KMS-11 (cell line): ENCODE measurements around the gene PRR11.
"Not testable (repeated sequence)": the region's sequence is repeated elsewhere in the genome, so short reads cannot be mapped to it uniquely, and the experiment has no call there.

Source experiments
- H2AFZ ChIP-seq: fragments of 200-600 bp; sonication (generic); 2 replicates; pipeline ENCODE4 v1.6.1; 2016; ENCODE audit warnings: antibody characterized with exemption, mixed run types, low read depth
- H3K27ac ChIP-seq: fragments of 200-600 bp; sonication (generic); 2 replicates; pipeline ENCODE4 v1.6.1; 2016; ENCODE audit warnings: mild to moderate bottlenecking, mixed run types
- H3K27me3 ChIP-seq: fragments of 200-600 bp; sonication (generic); 2 replicates; pipeline ENCODE4 v1.6.1; 2017; ENCODE audit warnings: mild to moderate bottlenecking, low read depth, mixed run types, moderate library complexity; ENCODE audit not compliant: insufficient read depth
- H3K36me3 ChIP-seq: fragments of 200-600 bp; sonication (generic); 2 replicates; pipeline ENCODE4 v1.6.1; 2017; ENCODE audit warnings: mild to moderate bottlenecking, mixed run types; ENCODE audit not compliant: insufficient read depth
- H3K4me1 ChIP-seq: fragments of 200-600 bp; sonication (generic); 2 replicates; pipeline ENCODE4 v1.6.1; 2016; ENCODE audit warnings: mild to moderate bottlenecking, low read depth, mixed run types; ENCODE audit not compliant: poor library complexity, severe bottlenecking
- H3K4me2 ChIP-seq: fragments of 200-600 bp; sonication (generic); 2 replicates; pipeline ENCODE4 v1.7.0; 2016; ENCODE audit warnings: mild to moderate bottlenecking, mixed run types
- H3K4me3 ChIP-seq: fragments of 200-600 bp; sonication (generic); IDR thresholded peaks from 2 replicates; pipeline ENCODE4 v1.6.1; 2017; ENCODE audit warnings: low read depth, low read length, mixed read lengths; ENCODE audit not compliant: insufficient read depth
- H3K79me2 ChIP-seq: fragments of 200-600 bp; sonication (generic); 2 replicates; pipeline ENCODE4 v1.6.1; 2016; ENCODE audit warnings: low read depth, mixed run types; ENCODE audit not compliant: insufficient read depth
- H3K9ac ChIP-seq: fragments of 200-600 bp; sonication (generic); 2 replicates; pipeline ENCODE4 v1.6.1; 2016; ENCODE audit warnings: mild to moderate bottlenecking, mixed run types
- H4K20me1 ChIP-seq: fragments of 200-600 bp; sonication (generic); 2 replicates; pipeline ENCODE4 v1.6.1; 2016; ENCODE audit warnings: mild to moderate bottlenecking, mixed run types; ENCODE audit not compliant: insufficient read depth
- TF ChIP-seq, protein P1 (sequence below): fragments of 200-600 bp; sonication (generic); conservative IDR thresholded peaks from 2 replicates; pipeline ENCODE4 v1.6.1; 2017; ENCODE audit warnings: low read depth, mild to moderate bottlenecking, antibody characterized with exemption, low read length, moderate library complexity, mixed read lengths

The PRR11 gene

DNA sequence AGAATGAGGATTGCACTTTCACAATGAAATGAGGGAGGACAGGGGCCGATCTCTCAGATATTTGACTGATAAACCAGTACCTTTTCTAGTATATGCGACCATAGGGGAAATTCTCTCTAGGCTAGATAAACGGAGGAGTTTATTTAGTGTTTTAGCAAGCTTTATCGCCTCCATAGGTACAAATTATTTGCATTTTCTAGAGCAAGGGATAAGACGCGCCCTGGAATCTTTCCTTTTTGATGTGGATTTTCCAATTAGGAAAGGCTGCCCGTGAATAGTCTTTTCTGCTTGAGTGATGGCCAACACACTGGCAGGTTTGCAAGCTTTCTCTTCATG, 64.4 kb downstream of the PRR11 start:
- Histone ChIP-seq H3K36me3 (no peaks in the 10 kb centered on the region), H3K27ac (no peak overlapping the region), H2AFZ (peak overlapping the region; percentile 82), H3K4me3 (peak overlapping the region; percentile 6), H4K20me1 (no peaks in the 10 kb centered on the region), H3K4me2 (peak overlapping the region; percentile 60), H3K9ac (no peak overlapping the region), H3K27me3 (no peaks in the 10 kb centered on the region), H3K4me1 (peaks cover 9% of the 10 kb centered on the region), H3K79me2 (no peaks in the 10 kb centered on the region)
- TF ChIP-seq, protein P1, sequence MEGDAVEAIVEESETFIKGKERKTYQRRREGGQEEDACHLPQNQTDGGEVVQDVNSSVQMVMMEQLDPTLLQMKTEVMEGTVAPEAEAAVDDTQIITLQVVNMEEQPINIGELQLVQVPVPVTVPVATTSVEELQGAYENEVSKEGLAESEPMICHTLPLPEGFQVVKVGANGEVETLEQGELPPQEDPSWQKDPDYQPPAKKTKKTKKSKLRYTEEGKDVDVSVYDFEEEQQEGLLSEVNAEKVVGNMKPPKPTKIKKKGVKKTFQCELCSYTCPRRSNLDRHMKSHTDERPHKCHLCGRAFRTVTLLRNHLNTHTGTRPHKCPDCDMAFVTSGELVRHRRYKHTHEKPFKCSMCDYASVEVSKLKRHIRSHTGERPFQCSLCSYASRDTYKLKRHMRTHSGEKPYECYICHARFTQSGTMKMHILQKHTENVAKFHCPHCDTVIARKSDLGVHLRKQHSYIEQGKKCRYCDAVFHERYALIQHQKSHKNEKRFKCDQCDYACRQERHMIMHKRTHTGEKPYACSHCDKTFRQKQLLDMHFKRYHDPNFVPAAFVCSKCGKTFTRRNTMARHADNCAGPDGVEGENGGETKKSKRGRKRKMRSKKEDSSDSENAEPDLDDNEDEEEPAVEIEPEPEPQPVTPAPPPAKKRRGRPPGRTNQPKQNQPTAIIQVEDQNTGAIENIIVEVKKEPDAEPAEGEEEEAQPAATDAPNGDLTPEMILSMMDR = no peak

DNA sequence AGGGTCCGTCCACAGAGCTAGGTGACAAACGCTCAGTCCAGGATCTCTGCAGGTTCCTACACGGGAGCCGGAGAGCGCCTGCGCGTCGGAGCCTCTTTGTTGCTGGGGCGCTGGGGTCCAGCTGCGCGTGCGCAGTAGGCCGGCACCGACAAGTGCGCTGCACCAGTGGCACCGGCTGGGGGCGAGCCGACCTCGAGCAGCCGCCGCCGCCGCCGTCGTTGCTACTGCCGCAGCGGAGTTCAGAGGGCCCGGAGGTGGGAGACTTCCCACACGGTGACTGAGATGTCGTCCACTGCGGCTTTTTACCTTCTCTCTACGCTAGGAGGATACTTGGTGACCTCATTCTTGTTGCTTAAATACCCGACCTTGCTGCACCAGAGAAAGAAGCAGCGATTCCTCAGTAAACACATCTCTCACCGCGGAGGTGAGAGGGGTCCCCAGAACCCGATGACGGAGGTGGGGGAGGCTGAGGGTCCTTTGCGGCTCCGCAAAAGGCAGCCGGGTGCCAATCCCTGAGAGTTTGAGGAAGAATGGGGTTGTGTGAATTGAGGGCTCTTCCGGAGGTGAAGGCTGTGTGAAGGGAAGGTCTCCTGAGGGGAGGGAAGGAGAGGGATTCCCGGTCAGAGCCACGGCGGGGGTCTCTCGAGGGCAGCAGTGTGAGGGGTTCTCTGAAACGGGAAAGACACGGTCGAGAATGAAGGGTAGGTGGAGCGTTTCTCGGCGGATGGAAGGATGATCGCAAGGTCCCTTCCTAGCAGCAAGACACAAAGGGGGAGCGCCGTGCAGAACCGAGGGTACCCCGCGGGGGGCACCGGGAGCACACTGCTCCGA, 65.0 kb downstream of the PRR11 start, which contains the start of gene GDPD1:
TSS of gene GDPD1 (plus strand) at position 184 of the 831 bp plus-strand sequence. CDS start at position 283, 99 bp downstream.
- peak within 1 kb of the TSS; percentile 77 for H3K4me3 ChIP-seq
- peak within 1 kb of the TSS; percentile 85 for H3K4me2 ChIP-seq
- TF ChIP-seq, protein P1 = peak; percentile 67
- peaks cover 9% of the 10 kb centered on the region for H3K4me1 ChIP-seq
- H3K79me2 ChIP-seq = no peaks in the 10 kb centered on the region
- peak within 1 kb of the TSS; percentile 81 for H3K27ac ChIP-seq
- no peaks in the 10 kb centered on the region for H4K20me1 ChIP-seq
- H3K27me3 ChIP-seq = no peaks in the 10 kb centered on the region
- no peaks in the 10 kb centered on the region for H3K36me3 ChIP-seq
- peak within 1 kb of the TSS; percentile 77 for H3K9ac ChIP-seq
- H2AFZ ChIP-seq = peak within 1 kb of the TSS; percentile 82

DNA sequence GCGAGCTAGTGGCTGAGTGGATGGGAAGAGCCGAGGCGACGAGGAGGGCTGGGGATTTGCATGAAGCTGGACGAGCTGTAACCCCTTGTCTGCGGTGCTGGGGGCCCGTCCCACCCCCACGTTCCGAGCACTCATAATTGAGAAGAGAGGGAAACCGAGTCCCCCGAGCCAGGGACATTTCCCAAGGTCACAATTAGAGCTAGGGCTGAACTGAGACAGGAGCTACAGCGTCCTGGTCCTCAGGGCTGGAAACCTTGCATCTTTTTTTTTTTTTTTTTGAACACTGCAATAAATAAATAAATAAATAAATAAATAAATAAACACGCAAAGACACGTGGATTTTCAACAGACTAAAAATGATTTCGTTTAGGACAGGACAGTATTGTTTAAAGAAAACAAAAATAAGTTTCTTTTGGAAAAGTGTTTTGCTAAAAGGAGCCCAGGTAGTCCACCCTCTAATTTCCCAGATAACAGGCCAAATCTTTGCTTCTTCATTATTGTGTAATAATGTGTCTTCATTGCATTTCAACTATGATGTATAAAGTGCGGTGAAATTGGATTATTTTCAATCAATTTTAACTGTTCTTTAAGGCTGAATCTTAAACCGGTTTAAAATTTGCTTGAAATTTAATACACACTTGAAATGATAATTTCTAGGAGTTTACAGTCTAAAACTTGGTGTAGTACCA, 65.8 kb downstream of the PRR11 start:
- H2AFZ ChIP-seq = peak overlapping the region; percentile 82
- H3K27me3 ChIP-seq = no peaks in the 10 kb centered on the region
- no peaks in the 10 kb centered on the region for H4K20me1 ChIP-seq
- H3K79me2 ChIP-seq = no peaks in the 10 kb centered on the region
- no peaks in the 10 kb centered on the region for H3K36me3 ChIP-seq
- H3K4me2 ChIP-seq = peak overlapping the region; percentile 85
- H3K4me1 ChIP-seq = peaks cover 9% of the 10 kb centered on the region
- peak overlapping the region; percentile 77 for H3K9ac ChIP-seq
- TF ChIP-seq, protein P1 = no peak
- peak overlapping the region; percentile 81; the same call in 1 of the 2 replicates for H3K27ac ChIP-seq
- peak overlapping the region; percentile 77 for H3K4me3 ChIP-seq

DNA sequence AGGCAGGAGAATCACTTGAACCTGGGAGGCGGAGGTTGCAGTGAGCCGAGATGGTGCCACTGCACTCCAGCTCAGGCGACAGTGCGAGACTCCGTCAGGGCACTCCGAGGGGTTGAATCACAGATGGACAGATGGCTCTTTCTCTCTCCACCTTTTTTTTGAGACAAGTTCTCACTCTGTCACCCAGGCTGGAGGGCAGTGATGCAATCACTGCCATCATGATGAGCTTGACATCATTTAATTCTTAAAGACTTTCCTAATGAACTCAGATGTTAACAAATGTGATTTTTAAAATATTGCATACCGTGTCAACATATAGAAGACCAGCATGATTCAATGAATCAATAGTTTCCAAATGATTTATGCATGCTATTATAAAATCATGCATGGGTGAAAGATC, 68.3 kb downstream of the PRR11 start:
- H3K4me2 ChIP-seq = no peak overlapping the region
- H3K79me2 ChIP-seq = no peaks in the 10 kb centered on the region
- no peaks in the 10 kb centered on the region for H3K36me3 ChIP-seq
- H3K9ac ChIP-seq = no peak overlapping the region
- no peak overlapping the region for H2AFZ ChIP-seq
- H3K27ac ChIP-seq = no peak overlapping the region
- peaks cover 9% of the 10 kb centered on the region for H3K4me1 ChIP-seq
- no peaks in the 10 kb centered on the region for H4K20me1 ChIP-seq
- no peak overlapping the region for H3K4me3 ChIP-seq
- TF ChIP-seq, protein P1 = no peak
- no peaks in the 10 kb centered on the region for H3K27me3 ChIP-seq

DNA sequence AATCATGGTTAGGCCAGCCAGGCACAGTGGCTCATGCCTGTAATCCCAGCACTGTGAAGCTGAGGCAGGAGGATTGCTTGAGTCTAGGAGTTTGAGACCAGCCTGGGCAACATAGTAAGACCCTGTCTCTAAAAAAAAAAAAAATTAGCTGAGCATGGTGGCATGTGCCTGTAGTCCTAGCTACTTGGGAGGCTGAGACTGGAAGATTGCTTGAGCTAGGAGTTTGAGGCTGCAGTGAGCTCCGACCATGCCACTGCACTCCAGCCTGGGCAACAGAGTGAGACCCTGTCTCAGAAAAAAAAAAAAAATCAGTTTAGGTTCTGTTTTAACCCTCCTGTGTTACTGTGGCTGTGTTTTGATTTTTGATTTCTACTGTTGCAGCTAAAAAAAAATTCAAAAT, 73.0 kb downstream of the PRR11 start:
- not testable (repeated sequence) for H3K4me2 ChIP-seq, H3K4me3 ChIP-seq, H2AFZ ChIP-seq, H4K20me1 ChIP-seq, H3K9ac ChIP-seq, H3K79me2 ChIP-seq, H3K4me1 ChIP-seq, H3K27me3 ChIP-seq, H3K27ac ChIP-seq, H3K36me3 ChIP-seq
